ENCODE measurements around the gene CLEC16A.

CLEC16A gene

GRCh38 chr16:10940501-10941079 is 3.8 kb upstream of the CLEC16A start:
- DNase-seq, result no peak

GRCh38 chr16:10941127-10941933 is 3.0 kb upstream of the CLEC16A start:
- DNase-seq, result no peak

GRCh38 chr16:10941935-10942351 is 2.4 kb upstream of the CLEC16A start:
- peak; percentile 32 for DNase-seq

GRCh38 chr16:10942352-10943063 is 1.9 kb upstream of the CLEC16A start, which contains the start of gene DEXI:
Gene DEXI (minus strand): TSS chr16:10942468. CDS start chr16:10942005, 463 bp downstream.
- DNase-seq, result peak; percentile 96

GRCh38 chr16:10943064-10943353 is 1.4 kb upstream of the CLEC16A start:
- DNase-seq, result no peak

GRCh38 chr16:10945065-10945787 is 862 bp downstream of the CLEC16A start:
- no peak for DNase-seq

GRCh38 chr16:10946308-10946707 is 1.9 kb downstream of the CLEC16A start:
- no peak for DNase-seq

GRCh38 chr16:10947211-10947787 is 2.9 kb downstream of the CLEC16A start:
- DNase-seq, result no peak

- peak; percentile 48 for DNase-seq
Observed at GRCh38 chr16:10949424-10949970, 5.1 kb downstream of the CLEC16A start.

- no peak for DNase-seq
Observed at GRCh38 chr16:10950393-10950792, 6.0 kb downstream of the CLEC16A start.

- DNase-seq, result no peak
Observed at GRCh38 chr16:10951026-10951425, 6.7 kb downstream of the CLEC16A start.

- DNase-seq, result no peak
Observed at GRCh38 chr16:10954903-10955302, 10.5 kb downstream of the CLEC16A start.

GRCh38 chr16:10957771-10958482 is 13.6 kb downstream of the CLEC16A start:
- peak; percentile 53 for DNase-seq

GRCh38 chr16:10959161-10959560 is 14.8 kb downstream of the CLEC16A start:
- no peak for DNase-seq

- DNase-seq, result peak; percentile 35
Observed at GRCh38 chr16:10961231-10961630, 16.9 kb downstream of the CLEC16A start.

GRCh38 chr16:10964039-10964890 is 19.9 kb downstream of the CLEC16A start:
- DNase-seq, result peak; percentile 91

GRCh38 chr16:10964891-10965326 is 20.5 kb downstream of the CLEC16A start:
- DNase-seq, result peak; percentile 76

GRCh38 chr16:10965440-10966061 is 21.2 kb downstream of the CLEC16A start:
- peak; percentile 55 for DNase-seq

GRCh38 chr16:10966129-10966528 is 21.8 kb downstream of the CLEC16A start:
- no peak for DNase-seq

- peak; percentile 44 for DNase-seq
Observed at GRCh38 chr16:10966559-10966958, 22.2 kb downstream of the CLEC16A start.
